GM19467 (cell line): ENCODE results near the gene CDT1.

Experiments used
- ATAC-seq: cut with Tn5 transposase; IDR thresholded peaks from one replicate; pipeline ENCODE4 v1.9.1; 2021; ENCODE audit warnings: mild to moderate bottlenecking, moderate library complexity; ENCODE audit not compliant: unreplicated experiment

The CDT1 gene

GRCh38 chr16:88854306-88855111 is 50.9 kb downstream of the CDT1 start:
- ATAC-seq = no peak

DNA sequence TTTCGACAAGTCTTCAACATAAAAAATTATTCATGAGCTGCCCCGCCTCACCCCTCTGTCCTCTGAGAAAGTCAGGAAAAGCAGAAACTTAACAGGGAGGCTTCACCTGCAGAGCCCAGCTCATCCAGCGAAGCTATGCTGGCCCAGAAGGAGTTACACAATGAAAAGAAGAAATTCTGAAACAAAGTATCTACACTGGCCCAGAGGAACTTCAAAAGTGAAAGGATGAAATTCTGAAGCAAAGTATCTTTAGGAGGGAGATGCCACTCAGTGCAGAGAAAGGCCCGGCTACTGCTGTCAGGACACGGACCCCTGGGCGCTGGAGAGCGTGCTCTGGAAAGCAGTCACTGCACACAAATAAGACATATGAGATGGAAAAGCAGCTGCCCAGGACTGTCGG is 51.6 kb downstream of the CDT1 start:
- no peak for ATAC-seq

GRCh38 chr16:88855736-88856121 is 52.1 kb downstream of the CDT1 start:
- ATAC-seq = no peak

DNA sequence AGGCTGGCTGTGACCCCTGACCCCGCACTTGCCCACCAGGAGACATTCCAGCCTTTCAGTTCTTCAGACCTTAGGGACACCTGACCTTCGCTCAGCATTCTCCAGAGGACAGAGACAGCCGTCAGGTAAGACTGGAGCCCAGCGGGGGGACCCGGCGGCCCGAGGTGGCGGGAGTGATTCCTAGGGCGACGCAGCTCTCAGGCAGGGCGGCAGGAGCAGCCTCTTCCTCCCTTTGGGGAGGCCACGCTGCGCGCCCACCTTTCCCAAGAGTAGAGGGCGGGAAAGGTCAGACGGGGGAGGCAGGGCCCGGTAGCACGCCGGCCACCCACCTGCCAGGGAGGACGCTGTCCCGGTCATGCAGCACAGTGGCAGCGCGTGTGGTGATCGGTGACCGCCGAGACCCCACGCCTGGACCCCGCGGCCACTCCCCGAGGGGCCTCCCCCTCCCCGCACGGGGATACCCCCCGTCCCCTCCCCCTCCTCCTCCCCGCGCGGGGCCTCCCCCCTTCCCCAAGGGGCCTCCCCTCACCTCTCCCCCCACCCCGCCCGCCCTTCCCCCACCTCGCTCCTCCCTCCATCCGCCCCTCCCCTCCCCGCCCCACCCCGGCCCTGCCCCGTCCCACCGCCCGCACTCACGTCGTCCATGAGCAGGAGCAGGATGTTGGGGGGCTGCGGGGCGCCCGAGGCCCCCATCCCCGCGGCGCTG is 52.7 kb downstream of the CDT1 start:
- no peak for ATAC-seq

DNA sequence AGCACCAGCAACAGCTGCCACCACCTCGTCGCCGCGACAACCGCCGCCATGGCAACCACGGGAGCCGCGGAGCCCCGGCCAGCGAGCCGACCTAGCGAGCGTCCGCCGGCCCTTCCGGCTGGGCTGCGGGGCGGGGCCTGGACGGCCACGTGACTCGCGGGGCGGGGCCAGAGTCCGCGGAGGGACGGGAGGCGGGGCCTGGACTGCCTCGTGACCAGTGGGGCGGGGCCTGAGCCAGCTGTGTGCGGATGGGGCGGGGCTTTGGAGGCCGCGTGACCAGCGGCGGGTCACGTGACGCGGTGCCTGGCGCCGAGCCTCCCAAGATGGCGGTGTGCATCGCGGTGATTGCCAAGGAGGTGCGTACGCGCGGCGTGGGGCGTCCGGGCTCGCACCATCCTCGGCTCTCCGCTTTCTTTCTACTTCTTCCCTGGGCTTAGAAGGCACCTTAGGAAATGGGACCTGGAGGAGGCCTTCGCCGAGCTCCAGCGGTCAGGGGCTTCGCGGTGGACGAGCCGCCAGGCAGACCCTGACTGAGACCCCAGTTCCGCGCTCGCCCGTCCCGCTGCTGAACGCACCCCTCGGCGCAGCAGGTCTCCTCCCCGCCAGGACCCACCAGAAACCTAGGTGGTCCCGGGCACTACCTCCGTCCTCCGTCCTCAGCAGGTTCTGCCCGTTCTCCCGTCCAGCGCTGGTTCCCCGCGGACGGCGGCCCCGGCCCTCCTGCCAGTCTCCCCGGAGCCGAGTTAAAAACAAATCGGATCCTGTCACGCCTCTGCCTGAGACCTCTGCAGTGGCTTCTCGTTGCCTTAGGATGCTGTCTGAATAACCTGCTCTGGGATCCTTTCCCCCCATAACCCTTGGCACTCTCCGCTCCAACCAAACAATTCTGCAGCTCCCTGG is 53.5 kb downstream of the CDT1 start, which contains the start of the genes GALNS and TRAPPC2L:
GALNS (minus strand) TSS at position 120 of the 900 bp plus-strand sequence; CDS start at position 50, 70 bp downstream.
TRAPPC2L (plus strand) TSS at position 300 of the 900 bp plus-strand sequence; CDS start at position 324, 24 bp downstream.
- peak; percentile 65 for ATAC-seq

DNA sequence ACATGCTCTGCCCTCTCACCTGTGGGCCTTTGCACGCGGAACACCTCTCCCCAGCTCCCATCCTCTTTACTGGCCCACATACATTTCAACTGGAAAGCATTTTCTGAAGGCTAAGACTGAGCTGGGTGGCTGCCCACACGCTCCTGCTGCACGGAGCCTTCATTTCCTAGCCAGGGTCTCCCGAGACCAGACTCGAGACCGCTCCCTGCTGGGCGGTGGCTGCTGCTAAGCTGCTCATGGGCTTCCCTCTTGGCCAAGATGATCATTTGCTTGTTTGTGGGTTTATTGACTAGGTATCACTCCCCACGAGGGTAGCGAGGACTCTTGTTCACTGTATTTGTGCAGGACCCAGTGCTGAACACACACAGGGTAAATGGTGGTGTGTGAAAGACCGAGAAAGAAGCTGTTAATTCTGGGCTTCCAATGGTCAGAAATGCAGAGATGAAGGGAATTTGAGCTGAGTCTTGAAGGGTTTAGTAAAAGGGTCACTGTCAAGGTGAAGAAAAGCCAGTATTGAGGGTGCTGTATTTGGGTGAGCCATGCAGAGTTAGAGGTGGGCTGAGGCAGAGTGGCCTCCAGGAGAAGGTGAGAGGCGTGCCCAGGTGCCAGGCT is 54.2 kb downstream of the CDT1 start:
- peak; percentile 45 for ATAC-seq
